SJCRH30 (cell line): ENCODE measurements around the gene SLC9A7. TPM values are rescaled to one million over a fixed set of nuclear protein-coding genes. Genes with fewer than 3 reads are reported as not detected.
A peak's percentile ranks its signal among the peaks of the same experiment; 100 is the strongest.

Experiments used
- DNase-seq, 2 experiments: peaks; one replicate each; pipeline ENCODE4 v3.0.0-alpha.2; 2015 to 2020
- H3K27ac ChIP-seq: fragments of 250-450 bp; sonication (Bioruptor Pico); 2 replicates; pipeline ENCODE4 v1.5.1; 2020; ENCODE audit warnings: mild to moderate bottlenecking, moderate library complexity
- H3K27me3 ChIP-seq: fragments of 250-450 bp; sonication (Bioruptor Pico); 2 replicates; pipeline ENCODE4 v1.5.1; 2020; ENCODE audit warnings: mild to moderate bottlenecking, moderate library complexity
- H3K36me3 ChIP-seq: fragments of 250-450 bp; sonication (Bioruptor Pico); 2 replicates; pipeline ENCODE4 v1.5.1; 2020; ENCODE audit warnings: mild to moderate bottlenecking, moderate library complexity
- H3K4me1 ChIP-seq: fragments of 250-450 bp; sonication (Bioruptor Pico); 2 replicates; pipeline ENCODE4 v1.5.1; 2020; ENCODE audit warnings: mild to moderate bottlenecking, moderate library complexity
- H3K4me3 ChIP-seq: fragments of 250-450 bp; sonication (Bioruptor Pico); 2 replicates; pipeline ENCODE4 v1.5.1; 2020; ENCODE audit warnings: mild to moderate bottlenecking, moderate library complexity
- H3K9me3 ChIP-seq: fragments of 250-450 bp; sonication (Bioruptor Pico); replicated peaks from 2 replicates; pipeline ENCODE4 v1.5.1; 2020; ENCODE audit warnings: mild to moderate bottlenecking, moderate library complexity
- total RNA-seq: library from RNA; depleted of rRNA; stranded (reverse); fragments of >200 nt; shearing (Covaris generic); gene quantifications from 2 replicates; pipeline ENCODE4 v1.2.3, GENCODE V29; 2014

The SLC9A7 gene
- total RNA-seq, 1 experiment from 2014 or later: 2.2 TPM

DNA sequence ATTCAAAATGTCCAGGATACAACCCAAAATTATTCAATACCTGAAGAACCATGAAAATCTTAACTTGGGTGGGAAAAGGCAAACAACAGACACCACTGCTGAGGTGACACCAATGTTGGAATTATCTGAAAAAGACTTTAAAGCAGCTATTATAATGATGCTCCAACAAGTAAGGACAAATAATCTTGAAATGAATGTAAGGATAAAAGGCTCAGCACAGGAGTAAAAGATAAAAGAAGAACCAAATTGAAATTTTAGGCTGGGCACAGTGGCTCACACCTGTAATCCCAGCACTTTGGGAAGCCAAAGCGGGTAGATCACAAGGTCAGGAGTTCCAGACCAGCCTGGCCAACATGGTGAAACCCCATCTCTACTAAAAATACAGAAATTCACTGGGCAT is 4.0 kb upstream of the SLC9A7 start:
- H3K4me3 ChIP-seq: no peak overlapping the region
- no peaks in the 10 kb centered on the region for H3K9me3 ChIP-seq
- no peak overlapping the region for H3K27ac ChIP-seq
- no peak for DNase-seq
- H3K4me1 ChIP-seq: no peaks in the 10 kb centered on the region
- no peaks in the 10 kb centered on the region for H3K36me3 ChIP-seq
- no peaks in the 10 kb centered on the region for H3K27me3 ChIP-seq

DNA sequence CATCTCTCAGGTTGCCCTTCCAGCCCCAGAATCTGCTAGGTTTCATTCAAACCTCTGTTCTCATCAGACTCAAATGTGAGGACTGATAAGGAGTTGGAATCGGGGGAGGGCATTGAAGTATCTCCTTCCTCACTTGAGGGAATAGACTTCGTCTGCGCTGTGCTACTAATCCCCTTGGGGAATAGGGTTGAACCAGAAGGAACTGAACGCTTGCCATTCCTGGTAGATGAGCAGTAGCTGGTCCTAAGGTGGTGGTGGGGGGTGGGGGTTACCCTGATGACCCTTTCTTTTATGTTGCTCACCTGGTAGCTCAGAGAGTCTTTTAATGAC is 692 bp upstream of the SLC9A7 start:
- Histone ChIP-seq H3K27ac (no peak overlapping the region), H3K4me1 (no peaks in the 10 kb centered on the region), H3K36me3 (no peaks in the 10 kb centered on the region), H3K27me3 (no peaks in the 10 kb centered on the region), H3K4me3 (peak overlapping the region; percentile 52), H3K9me3 (no peaks in the 10 kb centered on the region)
- no peak for DNase-seq

DNA sequence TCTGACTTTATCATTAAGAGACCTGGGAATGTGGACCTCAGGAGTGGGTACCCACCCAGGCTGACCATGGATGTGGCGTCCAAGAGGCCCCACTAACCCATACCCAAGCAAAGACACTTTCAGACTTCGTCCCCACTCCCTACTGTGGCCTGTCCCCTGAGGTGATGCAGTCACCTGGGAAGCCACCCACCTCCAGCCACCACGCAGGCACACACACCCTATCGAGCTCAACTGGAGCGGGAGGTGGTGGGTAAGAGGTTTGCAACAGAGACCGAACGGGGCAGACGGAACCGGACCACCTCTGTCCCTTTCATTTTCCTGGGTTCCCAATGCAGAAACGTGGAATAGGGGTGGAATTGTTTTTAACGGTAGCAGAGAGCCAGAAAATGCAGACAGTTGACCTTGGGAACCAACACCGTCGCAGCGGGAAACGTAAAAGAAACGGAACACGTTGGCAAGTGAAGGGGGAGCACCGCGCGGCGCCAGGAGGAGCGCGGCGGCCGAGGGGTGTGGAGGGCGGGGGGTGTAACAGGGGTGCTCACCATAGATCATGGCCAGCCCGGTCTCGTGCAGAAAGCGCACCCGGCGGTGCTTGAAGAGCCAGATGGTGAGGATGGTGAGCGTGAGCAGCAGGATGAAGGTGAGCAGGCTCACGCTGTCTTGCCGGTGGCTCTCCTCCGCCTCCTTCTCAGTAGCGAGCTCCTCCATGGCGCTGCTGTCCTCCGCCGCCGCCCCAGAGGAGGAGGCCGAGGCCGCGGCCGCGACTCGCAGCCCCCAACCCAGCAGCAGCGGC is 559 bp downstream of the SLC9A7 start:
- DNase-seq: no peak

DNA sequence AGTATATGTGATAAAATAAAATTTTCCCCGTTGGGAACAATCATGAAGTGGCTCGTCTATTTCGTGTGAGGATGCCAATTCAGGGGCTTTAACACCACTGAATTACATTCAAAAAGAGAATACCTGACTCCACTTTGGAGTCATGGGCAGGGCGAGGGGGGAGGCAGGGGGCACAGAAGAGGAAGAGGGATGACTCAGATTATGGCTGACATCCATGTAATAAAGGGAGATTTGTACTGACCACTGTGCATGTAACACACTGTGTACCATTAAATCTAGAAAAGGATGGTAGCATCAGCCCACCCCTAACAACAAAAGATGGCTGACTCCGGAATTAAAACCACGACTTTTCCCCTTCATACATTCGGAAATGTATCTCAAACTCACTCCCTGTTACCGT is 1.3 kb downstream of the SLC9A7 start:
- no peak for DNase-seq
- H3K36me3 ChIP-seq: no peaks in the 10 kb centered on the region
- no peaks in the 10 kb centered on the region for H3K27me3 ChIP-seq
- H3K27ac ChIP-seq: no peak overlapping the region
- H3K4me1 ChIP-seq: no peaks in the 10 kb centered on the region
- H3K9me3 ChIP-seq: no peaks in the 10 kb centered on the region
- H3K4me3 ChIP-seq: no peak overlapping the region

More for the DNA sequence above, 559 bp downstream of the SLC9A7 start:
- Histone ChIP-seq H3K27me3 (no peaks in the 10 kb centered on the region), H3K36me3 (no peaks in the 10 kb centered on the region), H3K4me1 (no peaks in the 10 kb centered on the region), H3K4me3 (peak overlapping the region; percentile 52; the same call in 1 of the 2 replicates), H3K9me3 (no peaks in the 10 kb centered on the region), H3K27ac (no peak overlapping the region)

DNA sequence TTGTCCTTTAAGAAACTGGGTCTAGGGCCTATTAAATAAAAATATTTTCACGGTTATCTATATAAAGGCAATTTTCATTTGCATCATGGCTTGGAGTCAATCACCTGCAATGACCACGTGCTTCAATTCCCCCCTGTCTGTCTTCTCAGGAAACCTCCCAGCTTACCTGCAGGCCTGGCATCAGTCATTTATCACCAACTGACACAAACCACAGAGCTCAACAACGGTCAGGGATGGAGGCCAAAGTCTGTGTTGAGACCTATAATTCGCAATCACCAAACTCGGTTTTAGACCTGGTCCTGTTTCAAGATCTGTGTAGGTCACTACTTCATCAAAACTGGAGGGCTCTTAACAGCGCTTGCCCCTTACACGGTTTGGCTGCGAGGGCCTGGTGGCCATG is 1.9 kb downstream of the SLC9A7 start:
- no peak for DNase-seq
- Histone ChIP-seq H3K27ac (no peak overlapping the region), H3K27me3 (no peaks in the 10 kb centered on the region), H3K4me1 (no peaks in the 10 kb centered on the region), H3K36me3 (no peaks in the 10 kb centered on the region), H3K9me3 (no peaks in the 10 kb centered on the region), H3K4me3 (no peak overlapping the region)

DNA sequence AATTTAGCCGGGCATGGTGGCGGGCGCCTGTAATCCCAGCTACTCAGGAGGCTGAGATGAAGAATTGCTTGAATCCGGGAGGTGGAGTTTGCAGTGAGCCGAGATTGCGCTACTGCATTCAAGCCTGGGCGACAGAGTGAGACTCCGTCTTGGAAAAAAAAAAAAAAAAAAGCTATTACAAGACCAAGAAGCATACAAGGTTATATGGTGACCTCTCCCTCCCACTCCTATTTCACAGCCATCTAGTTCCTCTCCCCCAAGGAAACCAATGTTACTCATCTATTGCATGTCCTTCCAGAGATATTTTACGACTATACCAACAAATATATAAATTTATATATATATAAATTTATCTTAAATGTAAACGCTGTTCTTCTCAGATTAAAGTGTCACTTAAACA is 3.2 kb downstream of the SLC9A7 start:
- H3K36me3 ChIP-seq: no peaks in the 10 kb centered on the region
- DNase-seq: no peak
- no peaks in the 10 kb centered on the region for H3K9me3 ChIP-seq
- H3K27me3 ChIP-seq: no peaks in the 10 kb centered on the region
- no peak overlapping the region for H3K4me3 ChIP-seq
- H3K27ac ChIP-seq: no peak overlapping the region
- no peaks in the 10 kb centered on the region for H3K4me1 ChIP-seq

DNA sequence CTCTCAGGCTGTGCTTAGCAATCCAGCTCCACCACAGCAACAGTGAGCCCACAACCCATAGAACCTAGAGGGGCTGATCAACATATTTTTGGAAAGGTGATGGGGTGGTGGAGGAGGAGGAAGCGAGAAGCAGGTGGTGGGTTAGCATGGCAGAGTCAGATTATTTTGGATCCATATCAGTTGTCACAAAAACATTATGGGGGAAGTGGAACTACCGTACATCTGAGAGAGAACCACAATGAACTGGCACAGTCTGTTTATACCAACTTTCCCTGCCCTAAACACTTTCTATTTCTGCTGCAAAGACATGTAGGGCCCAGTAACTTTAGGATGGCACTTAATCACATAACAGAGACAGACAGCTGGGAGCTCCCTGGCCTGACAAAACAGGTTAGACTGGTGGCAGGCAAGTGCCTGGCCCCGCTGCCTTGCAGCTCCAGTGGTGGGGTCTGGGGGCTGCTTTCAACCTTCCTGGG is 4.3 kb downstream of the SLC9A7 start:
- Histone ChIP-seq H3K9me3 (no peaks in the 10 kb centered on the region), H3K27ac (no peak overlapping the region), H3K27me3 (no peaks in the 10 kb centered on the region), H3K4me1 (no peaks in the 10 kb centered on the region), H3K4me3 (no peak overlapping the region), H3K36me3 (no peaks in the 10 kb centered on the region)
- no peak for DNase-seq

DNA sequence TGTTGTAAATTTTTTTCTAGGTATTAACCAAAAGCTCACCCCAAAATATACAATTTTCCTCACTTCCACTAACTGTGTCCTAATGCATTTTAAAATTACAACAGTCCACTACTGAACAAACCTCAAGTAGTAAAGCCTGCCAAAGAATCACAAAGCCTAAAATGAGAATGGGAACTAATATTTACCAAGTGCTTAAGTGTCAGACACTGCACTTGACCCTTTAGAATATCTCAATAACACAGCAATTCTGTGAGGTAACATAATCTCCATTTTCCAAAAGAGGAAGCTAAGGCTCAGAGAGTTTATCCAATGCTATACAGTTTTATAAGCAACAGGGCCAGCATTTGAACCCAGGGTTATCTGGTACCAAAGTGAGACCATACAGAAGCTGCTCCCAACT is 4.9 kb downstream of the SLC9A7 start:
- Histone ChIP-seq H3K4me1 (no peaks in the 10 kb centered on the region), H3K27me3 (no peaks in the 10 kb centered on the region), H3K27ac (no peak overlapping the region), H3K4me3 (no peak overlapping the region), H3K36me3 (no peaks in the 10 kb centered on the region), H3K9me3 (no peaks in the 10 kb centered on the region)
- DNase-seq: no peak

DNA sequence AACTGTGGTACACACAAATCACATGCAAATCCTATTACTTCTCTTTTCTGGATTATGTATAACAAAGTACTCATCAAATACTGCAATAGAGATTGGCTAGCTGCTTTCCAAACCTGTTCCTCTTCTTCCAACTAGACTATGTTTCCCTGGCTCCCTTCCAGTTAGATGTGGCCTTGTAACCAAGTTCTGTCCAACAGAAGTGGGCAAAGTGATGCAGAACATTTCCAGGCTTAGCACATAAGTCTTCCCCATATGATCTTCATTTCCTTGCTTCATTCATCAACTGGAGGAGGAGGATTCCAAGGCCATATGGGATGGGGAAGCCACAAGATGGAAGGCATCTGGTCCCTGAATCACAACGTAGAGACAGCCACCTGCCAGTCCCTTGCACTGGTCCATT is 8.0 kb downstream of the SLC9A7 start:
- H3K9me3 ChIP-seq: no peaks in the 10 kb centered on the region
- DNase-seq: no peak
- H3K4me3 ChIP-seq: no peak overlapping the region
- H3K27me3 ChIP-seq: no peaks in the 10 kb centered on the region
- H3K4me1 ChIP-seq: no peaks in the 10 kb centered on the region
- H3K27ac ChIP-seq: no peak overlapping the region
- no peaks in the 10 kb centered on the region for H3K36me3 ChIP-seq

DNA sequence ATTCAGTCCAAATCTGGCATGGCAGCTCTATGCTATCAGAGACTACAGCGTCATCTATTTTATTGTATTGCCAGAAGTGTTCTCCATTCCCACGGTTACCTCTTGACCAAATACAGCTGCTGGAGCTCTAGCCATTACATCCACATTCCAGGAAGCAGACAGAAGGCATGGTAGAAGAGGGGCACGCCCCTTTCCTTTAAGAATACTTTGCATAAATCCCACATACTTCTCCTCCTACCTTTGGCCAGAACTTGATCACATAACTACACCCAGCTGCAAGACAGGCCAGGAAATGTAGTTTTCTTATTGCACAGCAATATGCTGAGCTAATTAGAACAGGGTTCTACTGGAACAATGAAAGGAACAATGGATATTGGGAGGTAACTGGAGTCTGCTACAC is 14.9 kb downstream of the SLC9A7 start:
- Histone ChIP-seq H3K4me1 (no peaks in the 10 kb centered on the region), H3K27ac (no peak overlapping the region), H3K36me3 (no peaks in the 10 kb centered on the region), H3K9me3 (no peaks in the 10 kb centered on the region), H3K27me3 (no peaks in the 10 kb centered on the region), H3K4me3 (no peak overlapping the region)
- DNase-seq: no peak

DNA sequence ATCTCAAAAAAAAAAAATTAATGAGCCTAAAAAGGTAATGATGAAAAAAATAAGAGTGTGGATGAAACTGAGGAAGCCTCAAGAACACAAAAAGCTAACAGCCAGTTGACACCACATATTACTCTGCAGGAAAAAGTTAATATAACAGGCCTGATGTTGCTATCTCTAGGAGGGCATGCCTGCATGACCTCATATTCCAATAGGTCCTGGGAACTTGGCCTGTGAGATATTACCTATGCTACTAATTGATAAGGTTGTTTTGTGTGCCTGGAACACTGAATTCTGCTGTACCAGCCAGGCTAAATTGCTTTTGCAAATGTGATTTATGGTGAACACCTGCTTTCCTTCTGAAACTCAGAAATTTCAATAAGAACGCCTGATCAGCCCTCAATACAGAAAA is 15.9 kb downstream of the SLC9A7 start:
- Histone ChIP-seq H3K27ac (no peak overlapping the region), H3K9me3 (no peaks in the 10 kb centered on the region), H3K4me3 (no peak overlapping the region), H3K4me1 (no peaks in the 10 kb centered on the region), H3K36me3 (no peaks in the 10 kb centered on the region), H3K27me3 (no peaks in the 10 kb centered on the region)
- DNase-seq: no peak

DNA sequence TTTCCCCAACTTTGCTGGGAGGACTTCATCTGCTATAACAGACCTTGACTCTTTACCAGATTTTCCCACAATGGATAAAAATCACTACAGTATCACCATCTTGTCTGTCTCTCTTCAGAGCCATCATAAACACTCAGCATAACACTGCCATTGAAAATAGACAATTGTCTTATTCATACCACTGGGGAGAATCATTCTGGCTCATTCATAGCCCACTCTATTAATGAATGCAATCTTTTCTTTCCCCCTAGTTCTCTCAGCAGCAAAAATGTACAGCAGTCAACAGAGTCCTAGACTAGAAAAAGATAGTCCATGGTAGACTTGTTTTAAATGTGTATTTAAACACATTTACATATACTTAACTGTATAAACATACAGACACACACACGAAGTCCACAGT is 19.2 kb downstream of the SLC9A7 start:
- Histone ChIP-seq H3K27me3 (no peaks in the 10 kb centered on the region), H3K4me3 (no peak overlapping the region), H3K27ac (no peak overlapping the region), H3K9me3 (no peaks in the 10 kb centered on the region), H3K4me1 (no peaks in the 10 kb centered on the region), H3K36me3 (no peaks in the 10 kb centered on the region)
- DNase-seq: no peak

DNA sequence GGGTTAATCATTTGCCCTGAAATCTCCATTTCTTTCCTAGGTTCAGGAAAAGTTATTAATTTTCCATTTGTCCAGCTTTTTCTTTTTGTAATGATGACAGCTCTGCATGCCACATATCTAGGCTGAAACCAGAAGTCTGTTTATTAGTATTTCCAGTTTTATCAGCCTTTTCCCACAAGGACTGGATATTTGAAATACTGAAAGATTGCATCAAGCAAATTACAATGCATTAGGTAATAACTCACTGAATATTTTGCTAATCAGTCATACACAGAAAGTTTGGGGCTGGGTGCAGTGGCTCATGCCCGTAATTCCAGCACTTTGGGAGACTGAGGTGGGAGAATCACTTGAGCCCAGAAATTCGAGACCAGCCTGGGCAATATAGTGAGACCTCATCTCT is 21.5 kb downstream of the SLC9A7 start:
- no peaks in the 10 kb centered on the region for H3K9me3 ChIP-seq
- H3K27me3 ChIP-seq: no peaks in the 10 kb centered on the region
- DNase-seq: no peak
- H3K4me3 ChIP-seq: no peak overlapping the region
- no peaks in the 10 kb centered on the region for H3K4me1 ChIP-seq
- no peak overlapping the region for H3K27ac ChIP-seq
- no peaks in the 10 kb centered on the region for H3K36me3 ChIP-seq

DNA sequence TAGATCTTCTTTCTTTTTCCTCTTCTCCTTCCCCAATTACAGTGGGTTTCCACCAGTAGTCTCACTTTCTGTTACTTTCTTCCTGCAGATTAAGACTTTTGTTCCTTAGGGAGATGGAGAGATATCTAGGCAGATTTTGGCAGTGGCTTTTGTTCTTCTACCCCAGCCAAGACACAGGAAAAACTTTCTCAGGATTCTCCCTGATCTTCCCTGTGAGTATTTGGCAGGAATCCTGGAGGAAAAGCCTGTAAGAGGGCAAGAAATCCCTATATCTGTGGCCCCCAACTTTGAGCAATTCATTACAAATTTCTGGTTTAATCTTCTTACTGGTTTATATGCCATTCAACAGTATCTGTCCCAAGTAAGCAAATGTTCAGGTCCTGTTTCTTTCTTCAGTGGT is 21.9 kb downstream of the SLC9A7 start:
- Histone ChIP-seq H3K4me3 (no peak overlapping the region), H3K4me1 (no peaks in the 10 kb centered on the region), H3K27me3 (no peaks in the 10 kb centered on the region), H3K9me3 (no peaks in the 10 kb centered on the region), H3K27ac (no peak overlapping the region), H3K36me3 (no peaks in the 10 kb centered on the region)
- DNase-seq: no peak

DNA sequence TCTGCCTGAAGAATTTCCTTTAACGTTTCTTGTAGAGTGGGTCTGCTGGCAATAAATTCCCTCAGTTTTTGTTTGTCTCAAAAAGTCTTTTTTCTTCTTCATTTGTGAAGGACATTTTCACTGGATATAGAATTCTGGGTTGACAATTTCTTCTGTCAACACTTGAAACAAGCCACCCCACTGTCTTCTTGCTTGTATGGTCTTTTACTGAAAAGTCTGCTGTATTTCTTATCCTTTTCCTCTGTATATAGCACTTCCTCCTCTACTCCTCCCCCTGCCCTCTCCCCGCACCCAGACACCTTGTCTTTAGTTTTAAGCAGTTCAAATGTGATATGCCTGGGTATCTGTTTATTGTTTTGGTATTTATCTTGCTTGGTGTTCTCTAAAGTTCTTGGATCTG is 23.3 kb downstream of the SLC9A7 start:
- no peak overlapping the region for H3K27ac ChIP-seq
- no peaks in the 10 kb centered on the region for H3K9me3 ChIP-seq
- H3K27me3 ChIP-seq: no peaks in the 10 kb centered on the region
- no peak overlapping the region for H3K4me3 ChIP-seq
- H3K36me3 ChIP-seq: no peaks in the 10 kb centered on the region
- no peak for DNase-seq
- H3K4me1 ChIP-seq: no peaks in the 10 kb centered on the region

DNA sequence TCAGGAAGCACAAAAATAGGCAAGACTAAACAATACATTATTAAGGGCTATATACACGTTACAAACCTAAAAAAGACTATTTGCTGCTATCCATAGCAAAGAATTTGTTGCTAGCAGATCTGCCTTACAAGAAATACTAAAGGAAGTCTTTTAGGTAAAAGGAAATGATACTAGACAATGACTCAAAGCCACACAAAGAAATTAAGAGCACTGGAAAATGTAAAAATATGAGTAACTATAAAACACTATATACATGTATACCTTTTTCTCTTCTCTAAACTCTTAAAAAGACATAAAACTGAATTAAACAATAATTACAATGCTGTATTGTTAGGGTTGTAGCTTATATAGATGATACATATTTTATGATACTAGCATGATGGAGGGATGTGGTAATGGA is 25.7 kb downstream of the SLC9A7 start:
- DNase-seq: no peak
- Histone ChIP-seq H3K4me1 (no peaks in the 10 kb centered on the region), H3K36me3 (no peaks in the 10 kb centered on the region), H3K4me3 (no peak overlapping the region), H3K27ac (no peak overlapping the region), H3K27me3 (no peaks in the 10 kb centered on the region), H3K9me3 (no peaks in the 10 kb centered on the region)
